Inferior parietal cortex (tissue), 1 donor: ENCODE results near the gene MAN2B2.
A peak's percentile ranks its signal among the peaks of the same experiment; 100 is the strongest.

Experiments used
- DNase-seq: peaks from one replicate; pipeline ENCODE4 v3.0.0-alpha.2; 2016; ENCODE audit errors: extremely low spot score

Gene MAN2B2

GRCh38 chr4:6594826-6595355, 19.9 kb downstream of the MAN2B2 start:
- DNase-seq: no peak

DNA sequence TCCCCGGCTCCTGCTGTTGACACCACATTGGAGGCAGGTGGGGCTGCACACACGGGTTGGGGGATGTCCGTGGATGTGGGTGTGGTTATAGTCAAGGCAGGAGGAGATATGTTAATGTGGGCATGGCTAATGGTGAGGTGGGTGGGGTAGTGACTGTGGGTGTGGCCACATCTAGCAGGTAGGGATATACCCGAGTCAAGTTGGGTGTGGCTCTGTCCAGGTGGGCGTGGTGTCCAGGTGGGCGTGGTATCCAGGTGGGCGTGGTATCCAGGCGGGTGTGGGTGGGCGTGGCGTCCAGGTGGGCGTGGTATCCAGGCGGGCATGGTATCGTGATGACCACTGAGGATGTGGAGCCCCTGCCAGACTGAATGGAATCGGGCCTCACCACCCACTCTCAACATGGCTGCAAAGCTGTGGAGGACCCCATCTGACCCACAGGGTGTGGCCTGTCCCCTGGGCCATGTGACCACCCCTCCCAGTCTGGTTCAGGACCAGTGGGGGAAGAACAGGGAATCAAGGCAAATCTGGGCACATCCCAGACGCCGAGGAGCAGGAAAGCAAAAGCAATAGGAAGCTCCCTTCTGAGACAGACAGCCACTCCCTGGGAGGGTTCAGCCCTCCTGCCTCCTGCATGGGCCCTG, 21.0 kb downstream of the MAN2B2 start:
- DNase-seq: no peak

GRCh38 chr4:6596948-6597347, 22.0 kb downstream of the MAN2B2 start:
- no peak for DNase-seq

GRCh38 chr4:6598127-6598526, 23.1 kb downstream of the MAN2B2 start:
- DNase-seq: no peak

GRCh38 chr4:6598641-6599040, 23.7 kb downstream of the MAN2B2 start:
- no peak for DNase-seq

DNA sequence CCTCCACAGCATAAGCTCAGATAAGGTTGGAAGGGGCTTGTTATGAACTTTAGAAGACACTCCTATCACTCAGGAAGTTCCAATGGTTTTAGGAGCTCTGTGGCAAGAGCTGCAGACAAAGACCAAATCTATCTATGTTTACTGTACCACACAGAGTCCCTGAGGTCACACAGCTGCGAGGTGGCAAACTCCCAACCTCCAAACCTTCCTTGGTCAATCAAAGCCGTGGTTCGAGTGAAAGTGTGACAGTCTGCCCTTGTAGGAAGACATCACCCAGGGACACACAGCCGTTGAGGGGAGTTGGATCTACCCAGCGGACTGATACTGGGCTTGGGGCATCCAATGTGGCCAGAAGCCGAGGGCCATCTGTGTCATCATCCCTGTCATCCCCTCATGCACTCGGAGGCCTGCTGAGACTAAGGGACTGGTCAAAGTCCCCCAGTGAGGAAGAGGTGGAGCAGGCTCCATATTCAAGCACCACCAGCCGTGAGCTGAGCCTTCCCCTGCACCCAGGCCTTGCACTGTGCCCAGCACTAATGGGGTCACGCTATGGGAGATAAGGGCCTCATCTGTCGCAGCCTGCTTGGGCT, 26.8 kb downstream of the MAN2B2 start:
- DNase-seq: no peak

- no peak for DNase-seq
Measured at GRCh38 chr4:6602289-6602688, 27.3 kb downstream of the MAN2B2 start.

DNA sequence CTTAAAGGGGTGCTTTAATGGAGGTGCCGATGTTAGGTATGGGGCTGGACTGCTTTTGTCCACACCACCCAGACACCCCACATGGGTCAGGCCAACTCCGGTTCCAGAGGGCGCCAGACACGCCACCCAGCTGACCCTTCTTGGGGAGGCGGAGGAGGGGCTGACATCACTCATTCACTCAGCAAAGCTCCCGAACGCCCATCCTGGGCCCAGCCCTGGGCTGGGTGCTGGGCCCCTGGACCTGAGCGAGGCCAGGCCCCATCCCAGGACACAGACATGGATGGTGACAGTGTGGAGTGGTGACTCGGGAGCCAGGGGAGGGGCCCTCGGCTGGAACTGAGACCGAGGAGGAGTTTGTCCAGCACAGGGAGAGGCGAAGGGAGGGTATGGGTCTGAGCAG, 28.1 kb downstream of the MAN2B2 start:
- DNase-seq: no peak

DNA sequence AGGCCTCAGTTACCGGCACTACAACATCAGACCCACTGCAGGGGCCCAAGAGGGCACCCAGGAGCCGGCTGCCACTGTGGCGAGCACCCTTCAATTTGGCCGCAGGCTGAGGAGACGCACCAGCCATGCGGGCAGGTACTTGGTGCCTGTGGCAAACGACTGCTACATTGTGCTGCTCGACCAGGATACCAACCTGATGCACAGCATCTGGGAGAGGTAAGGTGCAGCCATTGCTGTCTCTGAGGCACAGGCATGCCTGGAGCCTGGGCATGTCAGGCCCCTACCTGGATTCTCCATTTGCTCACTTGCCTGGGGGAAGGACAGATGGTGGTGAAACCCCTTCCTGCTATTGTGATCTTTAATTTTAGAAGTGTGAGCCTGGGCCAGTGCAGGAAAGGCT, 30.1 kb downstream of the MAN2B2 start:
- DNase-seq: no peak

- no peak for DNase-seq
Measured at GRCh38 chr4:6605605-6606004, 30.6 kb downstream of the MAN2B2 start.

DNA sequence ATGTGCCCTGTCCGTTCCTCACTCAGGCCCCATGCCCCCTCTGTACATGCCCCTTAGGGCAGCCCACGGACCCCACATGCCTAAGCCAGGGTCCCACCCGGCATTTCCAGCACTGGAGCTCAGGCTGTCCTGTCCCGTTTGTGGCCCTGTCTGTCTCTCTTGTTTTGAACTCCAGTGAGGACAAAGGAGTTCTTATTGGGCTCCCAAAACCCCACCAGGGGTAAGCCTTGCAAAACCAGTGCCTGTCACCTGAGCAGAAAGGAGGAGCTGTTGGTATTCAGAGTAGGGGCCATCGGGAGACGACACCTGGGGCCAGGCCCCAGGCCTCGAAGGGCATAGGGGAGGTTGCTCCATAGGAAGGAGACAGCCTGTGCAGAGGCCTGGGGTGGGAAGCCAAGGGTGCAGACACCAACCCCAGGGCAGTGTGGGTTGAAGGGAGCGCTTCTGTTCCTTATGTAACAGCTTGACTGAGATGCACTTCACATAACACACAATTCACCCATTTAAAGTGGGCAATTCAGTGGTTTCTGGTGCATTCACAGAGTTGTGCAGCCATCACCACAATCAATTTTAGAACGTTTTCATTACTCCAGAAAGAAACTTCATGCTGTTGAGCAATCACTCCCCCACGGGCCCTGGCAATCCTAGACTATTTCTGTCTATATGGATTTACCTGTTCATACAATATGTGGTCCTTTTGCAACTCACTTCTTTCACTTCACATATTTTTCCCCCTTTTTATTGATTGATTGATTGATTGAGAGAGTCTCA, 31.7 kb downstream of the MAN2B2 start:
- no peak for DNase-seq

- peak; percentile 48 for DNase-seq
Measured at GRCh38 chr4:6607368-6608055, 32.5 kb downstream of the MAN2B2 start.

DNA sequence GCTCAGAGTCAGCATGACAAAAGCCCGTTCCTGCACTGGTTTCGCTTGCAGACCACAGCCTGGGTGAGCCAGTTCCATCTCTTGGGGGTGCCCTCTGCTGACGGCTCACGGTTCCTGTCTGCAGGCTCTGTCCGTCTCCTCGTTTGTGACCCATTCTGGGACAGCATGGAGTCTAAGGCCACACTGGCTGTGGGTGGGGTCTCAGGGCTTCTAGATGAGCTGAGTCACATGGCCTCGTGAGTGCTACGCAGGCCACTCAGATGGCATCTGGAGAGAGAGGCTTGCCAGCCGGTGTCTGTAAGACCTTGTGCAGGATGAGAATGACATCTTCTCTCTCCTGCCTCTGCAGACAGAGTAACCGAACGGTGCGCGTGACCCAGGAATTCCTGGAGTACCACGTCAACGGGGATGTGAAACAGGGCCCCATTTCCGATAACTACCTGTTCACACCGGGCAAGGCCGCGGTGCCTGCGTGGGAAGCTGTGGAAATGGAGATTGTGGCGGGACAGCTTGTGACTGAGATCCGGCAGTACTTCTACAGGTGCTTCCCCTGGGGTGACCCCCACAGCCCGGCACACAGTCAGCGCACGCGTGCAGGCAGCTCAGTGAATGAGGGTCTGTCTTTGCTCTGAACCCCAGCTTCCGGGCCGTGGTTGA, 33.9 kb downstream of the MAN2B2 start:
- DNase-seq: peak; percentile 20

DNA sequence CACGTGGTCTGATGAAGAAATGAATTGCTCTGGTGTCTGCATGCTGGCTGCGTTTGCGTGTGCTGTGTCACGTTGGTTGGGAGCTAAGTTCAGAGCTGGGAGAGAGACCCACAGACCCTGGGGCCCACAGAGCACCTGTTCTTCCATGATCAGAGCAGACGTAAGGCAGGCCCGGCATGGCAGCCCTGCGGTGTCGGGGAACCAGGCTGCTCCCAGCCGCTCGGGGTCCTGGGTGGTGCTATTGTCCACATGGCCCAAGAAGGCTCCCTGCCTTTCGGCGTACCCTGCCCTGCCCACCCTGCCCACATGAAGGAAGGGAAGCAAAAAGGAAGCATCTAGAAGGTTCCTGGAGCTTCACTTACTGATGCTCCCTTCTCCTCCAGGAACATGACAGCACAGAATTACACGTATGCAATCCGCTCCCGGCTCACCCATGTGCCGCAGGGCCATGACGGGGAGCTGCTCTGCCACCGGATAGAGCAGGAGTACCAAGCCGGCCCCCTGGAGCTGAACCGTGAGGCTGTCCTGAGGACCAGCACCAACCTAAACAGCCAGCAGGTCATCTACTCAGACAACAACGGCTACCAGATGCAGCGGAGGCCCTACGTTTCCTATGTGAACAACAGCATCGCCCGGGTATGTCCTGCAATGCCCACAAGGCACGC, 34.6 kb downstream of the MAN2B2 start:
- DNase-seq: no peak

DNA sequence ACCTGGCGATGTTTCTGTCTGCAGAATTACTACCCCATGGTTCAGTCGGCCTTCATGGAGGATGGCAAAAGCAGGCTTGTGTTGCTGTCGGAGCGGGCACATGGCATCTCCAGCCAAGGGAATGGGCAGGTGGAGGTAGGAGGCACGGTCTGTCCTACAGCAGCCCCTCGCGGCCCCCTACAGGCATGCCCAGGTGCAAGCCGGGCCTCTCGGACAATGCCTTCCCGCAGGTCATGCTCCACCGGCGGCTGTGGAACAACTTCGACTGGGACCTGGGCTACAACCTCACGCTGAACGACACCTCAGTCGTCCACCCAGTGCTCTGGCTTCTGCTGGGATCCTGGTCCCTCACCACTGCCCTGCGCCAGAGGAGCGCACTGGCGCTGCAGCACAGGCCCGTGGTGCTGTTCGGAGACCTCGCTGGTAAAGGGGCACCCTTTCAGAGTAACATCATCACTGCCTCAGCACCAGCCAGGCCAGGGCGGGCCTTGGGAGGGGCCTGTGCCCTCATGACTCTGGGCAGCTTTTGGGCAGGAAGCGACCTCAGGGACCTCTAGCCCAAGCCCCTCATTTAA, 36.0 kb downstream of the MAN2B2 start:
- no peak for DNase-seq

- DNase-seq: no peak
Measured at GRCh38 chr4:6612961-6613675, 38.1 kb downstream of the MAN2B2 start.

GRCh38 chr4:6613676-6614651, 39.0 kb downstream of the MAN2B2 start:
- DNase-seq: no peak

GRCh38 chr4:6614701-6615230, 39.8 kb downstream of the MAN2B2 start:
- DNase-seq: no peak
